Stimulated activated CD4-positive, alpha-beta T cell treated with anti-CD3 and anti-CD28 coated beads, Interleukin-12 subunit alpha, Interleukin-12 subunit beta, amount 100 ng/mL, for 48 hours (primary cell): Measurements from ENCODE around the gene ERC1.

ENCODE experiments used
- DNase-seq, 3 donors: peaks; one replicate each; pipeline ENCODE4 v3.0.0-alpha.2; 2020; ENCODE audit warnings: low read depth in 2 of 3, low spot score in 1 of 3

The ERC1 gene

DNA sequence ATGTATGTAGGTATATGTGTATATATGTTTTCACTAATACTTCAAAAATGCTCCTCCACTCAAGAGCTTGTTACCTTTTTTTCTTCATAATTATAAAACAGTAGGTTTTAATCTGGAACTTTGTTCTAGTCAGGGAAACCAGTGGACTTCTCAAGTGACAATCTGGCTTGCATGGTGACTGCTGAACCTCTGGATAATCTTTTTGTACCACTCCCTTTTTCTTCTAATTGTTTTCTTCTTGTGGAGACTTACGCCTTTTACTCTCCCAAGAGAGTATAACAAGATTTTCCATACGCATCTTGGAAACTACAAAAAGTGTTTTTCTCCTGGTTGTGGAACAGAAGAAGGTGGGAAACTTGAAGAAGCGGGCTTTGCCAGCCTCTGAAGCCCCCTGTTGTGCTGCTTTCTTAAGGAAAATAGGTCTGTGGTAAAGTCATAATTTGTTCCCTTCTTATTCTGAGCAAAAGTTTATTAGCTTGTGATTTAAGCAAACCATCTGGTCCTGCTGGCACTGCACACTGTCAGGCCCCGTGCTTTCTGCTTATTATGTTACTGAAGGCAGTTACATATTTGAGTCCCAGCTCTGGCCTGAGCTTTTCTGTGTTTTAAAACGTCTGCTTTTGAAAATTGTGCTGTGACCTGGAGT, 291.8 kb downstream of the ERC1 start:
- DNase-seq, result no peak

GRCh38 chr12:1283316-1283715, 292.3 kb downstream of the ERC1 start:
- no peak for DNase-seq

GRCh38 chr12:1284611-1285010, 293.6 kb downstream of the ERC1 start:
- DNase-seq, result no peak

DNA sequence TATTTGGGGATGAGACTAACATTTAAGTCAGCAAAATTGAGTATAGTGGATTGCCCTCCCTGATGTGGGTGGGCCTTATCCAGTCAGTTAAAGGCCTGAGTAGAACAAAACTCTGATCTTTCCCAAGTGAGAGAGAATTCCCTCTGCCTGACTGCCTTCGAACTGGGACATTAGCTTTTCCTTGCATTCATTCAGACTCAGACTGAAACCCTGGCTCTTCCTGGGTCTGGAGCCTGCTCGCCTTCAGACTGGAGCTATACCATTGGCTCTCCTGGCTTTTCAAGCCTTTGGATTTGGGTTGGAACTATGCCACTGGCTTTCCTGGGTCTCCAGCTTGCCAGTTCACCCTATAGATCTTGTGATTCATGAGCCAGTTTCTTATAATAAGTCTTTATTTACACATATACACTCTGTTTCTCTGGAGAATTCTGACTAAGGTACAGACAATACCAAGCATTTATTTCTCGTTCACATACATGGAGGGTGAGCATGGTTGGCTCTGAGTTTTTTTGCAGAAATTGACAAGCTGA, 296.5 kb downstream of the ERC1 start:
- no peak for DNase-seq

DNA sequence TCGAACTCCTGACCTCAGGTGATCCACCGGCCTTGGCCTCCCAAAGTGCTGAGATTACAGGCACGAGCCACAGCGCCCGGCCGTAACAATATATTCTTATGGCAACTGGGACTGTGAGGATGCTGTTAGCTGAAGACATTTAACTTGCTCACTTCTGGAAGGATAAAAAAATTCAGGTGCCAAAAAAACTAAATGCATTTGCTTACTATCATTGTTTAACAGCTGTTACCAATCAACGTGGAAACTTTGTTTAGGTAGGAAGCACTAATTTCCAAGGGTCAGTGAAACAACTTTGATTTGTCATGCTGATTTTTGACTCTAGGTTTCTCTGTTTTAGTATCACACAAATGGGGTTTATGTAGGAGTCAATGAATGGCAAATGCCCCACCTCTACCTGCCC, 297.3 kb downstream of the ERC1 start:
- DNase-seq, result no peak

DNA sequence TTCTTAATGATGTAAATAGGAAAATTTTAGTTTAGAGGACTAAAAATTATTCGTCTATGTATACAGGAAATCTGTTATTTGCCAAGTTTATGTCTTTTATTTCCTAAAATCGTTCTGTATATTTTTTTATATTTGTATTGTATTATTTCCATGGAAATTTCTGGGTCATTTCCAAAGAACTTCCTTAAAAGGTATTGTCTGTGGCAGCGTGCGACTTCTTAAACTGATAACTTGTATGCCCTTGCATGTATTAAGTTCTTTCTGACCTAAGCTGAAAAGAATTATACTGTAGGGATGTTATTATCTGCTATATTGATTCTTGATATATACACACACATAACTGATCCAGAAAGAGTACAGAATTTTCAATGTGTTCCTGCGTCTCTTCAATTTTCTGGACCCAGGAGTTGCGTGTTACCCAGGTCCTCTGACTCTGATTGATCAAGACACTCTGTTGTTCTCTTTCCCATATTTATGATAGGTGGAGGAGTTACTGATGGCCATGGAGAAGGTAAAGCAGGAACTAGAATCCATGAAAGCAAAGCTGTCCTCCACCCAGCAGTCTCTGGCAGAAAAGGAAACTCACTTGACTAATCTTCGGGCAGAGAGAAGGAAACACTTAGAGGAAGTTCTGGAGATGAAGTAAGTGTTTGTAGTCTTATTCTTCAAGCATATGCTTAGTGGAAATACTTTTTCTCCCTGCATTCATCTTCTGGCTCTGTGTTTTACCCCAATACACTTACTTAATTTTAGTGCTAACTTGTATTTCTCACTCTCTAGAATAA, 298.5 kb downstream of the ERC1 start:
- no peak for DNase-seq

- DNase-seq, result no peak
These were observed 299.7 kb downstream of the ERC1 start for GRCh38 chr12:1290716-1291115.

DNA sequence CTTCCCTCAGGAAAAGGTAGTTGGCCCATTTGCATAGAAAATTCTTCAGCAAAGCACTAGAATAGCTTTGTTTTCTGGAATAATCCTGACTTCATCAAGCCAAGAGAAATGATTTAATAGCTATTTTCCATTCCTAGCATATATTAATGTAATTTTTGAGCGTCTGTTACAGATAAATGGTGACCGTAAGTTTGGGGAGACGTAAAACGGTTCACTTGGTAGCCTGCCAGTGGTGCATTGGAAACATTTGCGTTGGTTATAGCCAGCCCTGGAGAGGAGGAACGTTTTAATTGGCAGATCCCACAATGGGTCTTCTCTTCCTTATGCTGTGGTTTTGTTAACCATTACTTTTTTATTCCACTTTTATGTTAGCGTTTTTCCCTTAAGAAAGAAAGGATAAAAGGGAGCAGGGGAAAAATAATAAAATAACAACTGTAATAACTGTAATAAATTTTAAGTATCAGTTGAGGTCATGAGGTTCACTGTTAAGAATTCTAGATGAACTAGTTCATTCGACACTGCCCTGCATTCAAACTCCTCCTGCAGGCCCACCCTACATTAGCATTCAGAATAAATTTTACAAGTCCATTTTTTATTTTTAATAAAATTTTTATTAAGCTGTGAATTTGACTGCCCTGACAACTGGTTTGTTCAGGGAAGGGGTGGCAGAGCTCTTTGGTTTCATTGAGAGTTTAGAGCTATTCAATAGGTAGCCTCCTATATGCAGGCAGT, 300.7 kb downstream of the ERC1 start:
- DNase-seq, result no peak

DNA sequence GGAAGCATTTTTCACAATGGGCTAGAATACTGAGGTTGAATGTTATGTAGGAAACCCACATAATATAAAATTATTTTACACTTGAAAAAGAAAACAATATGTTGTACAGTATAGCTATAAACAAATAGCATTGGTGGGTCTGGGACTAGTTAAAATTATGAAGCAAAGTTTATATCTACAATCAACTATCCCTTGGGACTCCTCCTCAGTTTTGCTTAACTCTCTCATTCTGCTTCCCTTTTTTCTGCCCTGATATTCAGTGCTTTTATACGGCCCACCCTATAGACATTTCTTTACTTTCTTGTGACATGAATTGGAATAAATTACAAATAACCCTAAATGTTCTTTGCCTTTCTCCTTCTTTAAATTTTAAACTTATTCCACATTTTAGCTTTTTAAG, 302.9 kb downstream of the ERC1 start:
- no peak for DNase-seq

DNA sequence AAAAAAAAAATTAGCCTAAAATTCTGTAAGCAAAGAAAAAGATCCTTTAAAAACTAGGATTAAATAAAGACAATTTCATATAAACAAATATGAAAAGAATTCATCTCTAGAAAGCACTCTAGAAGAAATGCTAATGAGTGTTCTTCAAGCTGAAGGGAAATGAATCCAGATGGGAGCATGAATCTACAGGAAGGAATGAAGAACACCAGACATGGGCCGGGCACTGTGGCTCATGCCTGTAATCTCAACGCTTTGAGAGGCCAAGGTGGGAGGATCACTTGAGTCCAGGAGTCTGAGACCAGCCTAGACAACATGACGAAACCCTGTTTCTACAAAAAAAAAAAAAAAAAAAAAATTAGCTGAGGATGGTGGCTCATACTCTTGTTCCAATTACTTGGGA, 306.2 kb downstream of the ERC1 start:
- DNase-seq, result no peak

- DNase-seq, result no peak
These were observed 306.7 kb downstream of the ERC1 start for GRCh38 chr12:1297639-1298175.

GRCh38 chr12:1300460-1300859, 309.4 kb downstream of the ERC1 start:
- DNase-seq, result no peak

DNA sequence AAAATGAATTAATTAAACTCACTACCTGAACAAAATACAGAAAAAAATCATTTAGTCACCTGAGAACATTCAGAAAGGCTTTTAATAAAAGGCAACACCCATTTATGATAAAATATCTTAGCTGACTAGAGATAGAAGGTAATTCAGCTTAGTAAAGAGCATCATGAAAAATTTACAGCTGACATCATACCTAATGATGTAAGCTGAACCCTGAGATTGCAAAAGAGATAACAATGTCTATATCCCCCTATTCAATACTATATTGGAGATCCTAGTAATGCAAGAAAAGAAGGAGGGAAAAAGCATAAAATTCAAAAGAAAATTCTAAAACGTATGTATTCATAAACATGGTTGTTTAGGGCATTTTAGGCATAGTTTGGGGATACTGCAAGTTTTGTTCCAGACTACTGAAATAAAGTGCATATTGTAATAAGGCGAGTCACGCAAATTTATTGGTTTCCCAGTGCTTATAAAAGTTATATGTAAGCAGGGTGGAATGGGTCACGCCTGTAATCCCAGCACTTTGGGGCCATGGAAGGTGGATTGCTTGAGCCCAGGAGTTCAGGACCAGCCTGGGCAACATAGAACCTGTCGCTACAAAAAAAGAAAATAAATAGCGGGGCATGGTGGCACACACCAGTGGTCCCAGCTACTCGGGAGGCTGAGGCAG, 311.3 kb downstream of the ERC1 start:
- no peak for DNase-seq

- DNase-seq, result no peak
These were observed 314.0 kb downstream of the ERC1 start for GRCh38 chr12:1305063-1305434.

- no peak for DNase-seq
These were observed 314.9 kb downstream of the ERC1 start for GRCh38 chr12:1305791-1306500.

DNA sequence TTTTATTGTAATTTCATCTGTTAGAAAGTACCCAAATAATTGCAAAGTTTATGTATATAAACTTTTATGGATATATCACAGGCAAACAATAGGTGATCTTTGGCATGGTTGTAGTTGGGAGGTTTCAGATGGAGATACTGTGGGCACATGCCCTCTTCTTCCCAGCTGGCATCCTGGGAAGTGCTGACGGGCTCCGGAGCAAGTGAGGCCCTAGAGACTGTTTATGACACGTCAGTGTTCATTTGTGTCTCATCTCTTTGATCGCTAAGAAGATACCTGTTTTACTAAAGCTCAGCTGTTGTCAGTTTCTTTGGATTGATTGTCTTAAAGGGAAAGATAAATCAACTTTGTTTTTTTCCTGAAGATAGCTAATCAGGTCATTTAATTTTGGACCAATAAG, 315.8 kb downstream of the ERC1 start:
- no peak for DNase-seq

GRCh38 chr12:1307796-1308195, 316.8 kb downstream of the ERC1 start:
- DNase-seq, result no peak

GRCh38 chr12:1309613-1310012, 318.6 kb downstream of the ERC1 start:
- no peak for DNase-seq

DNA sequence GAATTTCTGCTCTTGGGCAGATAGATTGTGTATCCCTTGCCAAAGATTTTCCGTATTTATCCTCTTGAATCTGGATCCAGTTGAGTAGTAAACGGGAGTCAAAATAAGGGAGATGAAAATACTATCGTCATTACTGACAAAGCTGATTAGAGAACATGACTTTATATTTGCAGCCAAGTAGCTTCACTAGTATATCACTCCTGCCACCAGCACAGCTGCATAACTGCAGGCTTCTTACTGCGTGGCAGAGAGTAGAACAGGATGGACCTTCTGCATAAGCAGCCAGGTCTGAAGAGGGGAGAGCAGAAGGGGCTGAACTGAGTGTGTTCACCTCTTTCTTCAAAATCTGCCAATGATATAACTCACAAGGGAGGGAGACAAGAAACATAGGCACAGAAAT, 319.6 kb downstream of the ERC1 start:
- DNase-seq, result no peak

DNA sequence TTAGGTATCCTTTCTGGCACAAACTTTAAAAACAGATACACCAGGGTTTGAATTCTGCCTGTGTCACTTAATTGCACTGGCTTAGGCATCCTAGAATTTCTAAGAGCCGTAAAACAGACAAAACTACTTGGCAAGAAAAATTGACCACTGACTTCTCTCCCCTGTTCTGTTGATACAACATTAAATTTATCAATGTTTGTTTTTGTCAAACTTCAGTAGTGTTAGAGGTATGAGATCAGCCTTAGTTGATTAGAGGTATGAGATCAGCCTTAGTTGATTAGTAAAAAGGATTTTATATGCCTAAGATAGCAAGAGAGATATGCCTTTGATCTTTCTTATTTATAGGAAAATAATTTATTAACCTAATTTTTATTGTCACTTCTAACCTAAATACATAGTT, 320.1 kb downstream of the ERC1 start:
- no peak for DNase-seq

DNA sequence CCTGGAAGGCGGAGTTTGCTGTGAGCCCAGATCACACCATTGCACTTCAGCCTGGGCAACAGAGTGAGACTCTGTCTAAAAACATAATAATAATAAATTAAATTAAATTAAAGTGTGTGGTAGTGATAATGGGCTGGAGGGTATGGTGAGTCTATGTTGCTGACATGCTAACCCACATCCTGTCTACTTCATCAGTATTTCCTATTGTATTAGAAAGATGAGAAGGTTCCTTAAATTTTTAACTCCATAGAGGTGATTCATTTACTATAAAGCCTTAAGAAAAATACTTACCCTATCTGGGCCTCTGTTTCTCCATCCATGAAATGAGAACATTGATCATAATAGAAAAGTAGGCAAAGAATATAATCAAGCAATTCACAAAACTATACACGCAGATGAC, 322.9 kb downstream of the ERC1 start:
- no peak for DNase-seq
